Activated naive CD8-positive, alpha-beta T cell treated with anti-CD3 and anti-CD28 coated beads for 36 hours (primary cell): ENCODE measurements around the gene ZFHX2. TPM values are rescaled to one million over a fixed set of nuclear protein-coding genes. Genes with fewer than 3 reads are reported as not detected.
"Not testable (repeated sequence)": the region's sequence is repeated elsewhere in the genome, so short reads cannot be mapped to it uniquely, and the experiment has no call there.

Source experiments
- DNase-seq: peaks from one replicate; pipeline ENCODE4 v3.0.0; 2021
- H3K27ac Mint-ChIP-seq: one replicate; pipeline ENCODE4 v1.8.0; 2022; ENCODE audit warnings: mild to moderate bottlenecking, moderate library complexity, mixed read lengths
- H3K27me3 Mint-ChIP-seq: one replicate; pipeline ENCODE4 v1.8.0; 2022; ENCODE audit warnings: mild to moderate bottlenecking, mixed read lengths
- H3K36me3 Mint-ChIP-seq: one replicate; pipeline ENCODE4 v1.8.0; 2021; ENCODE audit warnings: mild to moderate bottlenecking, mixed read lengths
- H3K4me1 Mint-ChIP-seq: one replicate; pipeline ENCODE4 v1.8.0; 2021; ENCODE audit warnings: mixed read lengths
- H3K4me3 Mint-ChIP-seq: one replicate; pipeline ENCODE4 v1.8.0; 2022; ENCODE audit warnings: mild to moderate bottlenecking, moderate library complexity, mixed read lengths
- H3K9me3 Mint-ChIP-seq: one replicate; pipeline ENCODE4 v1.8.0; 2022; ENCODE audit warnings: mixed read lengths
- total RNA-seq, 2 experiments: library from RNA; stranded (reverse); gene quantifications; one replicate each; pipeline ENCODE4 v1.2.3, GENCODE V29; 2021

ZFHX2 gene
- total RNA-seq: 1 to 10 TPM in 1 of 2 experiments, under 1 TPM in 1; 0.85 to 1.1 TPM

- peak; percentile 86 for DNase-seq
- H3K4me1 Mint-ChIP-seq: peaks cover 11% of the 10 kb centered on the region
- H3K27ac Mint-ChIP-seq: peak within 1 kb of the TSS; percentile 60
- H3K27me3 Mint-ChIP-seq: no peaks in the 10 kb centered on the region
- peaks cover under 1% of the 10 kb centered on the region for H3K36me3 Mint-ChIP-seq
- no peaks in the 10 kb centered on the region for H3K9me3 Mint-ChIP-seq
- H3K4me3 Mint-ChIP-seq: no peak within 1 kb of the TSS
Observed at GRCh38 chr14:23551266-23552028, at the start of gene ZFHX2. ZFHX2 (minus strand) TSS chr14:23551765; CDS start chr14:23535325, 16,440 bp downstream.

GRCh38 chr14:23600806-23601205 is 49.2 kb upstream of the ZFHX2 start:
- Mint-ChIP-seq H3K9me3 (peaks cover 2% of the 10 kb centered on the region), H3K27me3 (no peaks in the 10 kb centered on the region), H3K4me1 (peaks cover 5% of the 10 kb centered on the region), H3K4me3 (no peak overlapping the region), H3K36me3 (peaks cover 2% of the 10 kb centered on the region), H3K27ac (no peak overlapping the region)
- DNase-seq: no peak

- Mint-ChIP-seq H3K27me3 (no peaks in the 10 kb centered on the region), H3K4me3 (no peak overlapping the region), H3K9me3 (peaks cover 2% of the 10 kb centered on the region), H3K36me3 (peaks cover 2% of the 10 kb centered on the region), H3K4me1 (no peaks in the 10 kb centered on the region), H3K27ac (no peak overlapping the region)
- no peak for DNase-seq
Observed at GRCh38 chr14:23600322-23600707, 48.8 kb upstream of the ZFHX2 start.

- H3K27ac Mint-ChIP-seq, DNase-seq, H3K36me3 Mint-ChIP-seq, H3K4me1 Mint-ChIP-seq, H3K27me3 Mint-ChIP-seq, H3K9me3 Mint-ChIP-seq, H3K4me3 Mint-ChIP-seq: not testable (repeated sequence)
Observed at GRCh38 chr14:23594191-23594590, 42.6 kb upstream of the ZFHX2 start.

GRCh38 chr14:23590198-23590597 is 38.6 kb upstream of the ZFHX2 start:
- H3K27me3 Mint-ChIP-seq: peaks cover 13% of the 10 kb centered on the region
- DNase-seq: no peak
- peaks cover 5% of the 10 kb centered on the region for H3K4me1 Mint-ChIP-seq
- no peaks in the 10 kb centered on the region for H3K9me3 Mint-ChIP-seq
- H3K27ac Mint-ChIP-seq: no peak overlapping the region
- H3K36me3 Mint-ChIP-seq: no peaks in the 10 kb centered on the region
- H3K4me3 Mint-ChIP-seq: no peak overlapping the region

- DNase-seq: no peak
- H3K27me3 Mint-ChIP-seq: peaks cover 13% of the 10 kb centered on the region
- H3K9me3 Mint-ChIP-seq: no peaks in the 10 kb centered on the region
- H3K27ac Mint-ChIP-seq: no peak overlapping the region
- no peak overlapping the region for H3K4me3 Mint-ChIP-seq
- H3K4me1 Mint-ChIP-seq: peaks cover 5% of the 10 kb centered on the region
- no peaks in the 10 kb centered on the region for H3K36me3 Mint-ChIP-seq
Observed at GRCh38 chr14:23589606-23590005, 38.0 kb upstream of the ZFHX2 start.

GRCh38 chr14:23588884-23589598 is 37.5 kb upstream of the ZFHX2 start:
- peak; percentile 82 for DNase-seq
- Mint-ChIP-seq H3K4me3 (no peak overlapping the region), H3K36me3 (no peaks in the 10 kb centered on the region), H3K27me3 (peaks cover 14% of the 10 kb centered on the region), H3K27ac (no peak overlapping the region), H3K9me3 (no peaks in the 10 kb centered on the region), H3K4me1 (peaks cover 5% of the 10 kb centered on the region)

- not testable (repeated sequence) for H3K9me3 Mint-ChIP-seq, H3K4me1 Mint-ChIP-seq, DNase-seq, H3K36me3 Mint-ChIP-seq, H3K4me3 Mint-ChIP-seq, H3K27ac Mint-ChIP-seq
- H3K27me3 Mint-ChIP-seq: peaks cover 26% of the 10 kb centered on the region
Observed at GRCh38 chr14:23584527-23585203, 33.1 kb upstream of the ZFHX2 start.

- H3K27me3 Mint-ChIP-seq: peaks cover 28% of the 10 kb centered on the region
- not testable (repeated sequence) for H3K4me3 Mint-ChIP-seq, H3K4me1 Mint-ChIP-seq, H3K36me3 Mint-ChIP-seq, H3K27ac Mint-ChIP-seq, H3K9me3 Mint-ChIP-seq, DNase-seq
Observed at GRCh38 chr14:23583761-23584526, 32.4 kb upstream of the ZFHX2 start.

- no peak overlapping the region for H3K27ac Mint-ChIP-seq
- H3K36me3 Mint-ChIP-seq: no peaks in the 10 kb centered on the region
- H3K4me3 Mint-ChIP-seq: no peak overlapping the region
- no peak for DNase-seq
- no peaks in the 10 kb centered on the region for H3K9me3 Mint-ChIP-seq
- H3K27me3 Mint-ChIP-seq: peaks cover 32% of the 10 kb centered on the region
- H3K4me1 Mint-ChIP-seq: peaks cover 9% of the 10 kb centered on the region
Observed at GRCh38 chr14:23582906-23583760, 31.6 kb upstream of the ZFHX2 start.

GRCh38 chr14:23580948-23581281 is 29.4 kb upstream of the ZFHX2 start:
- no peak for DNase-seq

GRCh38 chr14:23580152-23580926 is 28.8 kb upstream of the ZFHX2 start:
- peaks cover 43% of the 10 kb centered on the region for H3K27me3 Mint-ChIP-seq
- no peak for DNase-seq
- H3K4me1 Mint-ChIP-seq: peaks cover 15% of the 10 kb centered on the region
- H3K4me3 Mint-ChIP-seq: no peak overlapping the region
- no peaks in the 10 kb centered on the region for H3K9me3 Mint-ChIP-seq
- no peak overlapping the region for H3K27ac Mint-ChIP-seq
- H3K36me3 Mint-ChIP-seq: no peaks in the 10 kb centered on the region

More at GRCh38 chr14:23580948-23581281, 29.4 kb upstream of the ZFHX2 start:
- no peaks in the 10 kb centered on the region for H3K9me3 Mint-ChIP-seq
- no peak overlapping the region for H3K4me3 Mint-ChIP-seq
- H3K36me3 Mint-ChIP-seq: no peaks in the 10 kb centered on the region
- peaks cover 15% of the 10 kb centered on the region for H3K4me1 Mint-ChIP-seq
- H3K27ac Mint-ChIP-seq: no peak overlapping the region
- peaks cover 45% of the 10 kb centered on the region for H3K27me3 Mint-ChIP-seq

GRCh38 chr14:23579739-23580138 is 28.2 kb upstream of the ZFHX2 start:
- Mint-ChIP-seq H3K4me1 (peaks cover 15% of the 10 kb centered on the region), H3K27ac (no peak overlapping the region), H3K9me3 (no peaks in the 10 kb centered on the region), H3K4me3 (no peak overlapping the region), H3K27me3 (peaks cover 49% of the 10 kb centered on the region), H3K36me3 (no peaks in the 10 kb centered on the region)
- DNase-seq: no peak

GRCh38 chr14:23579311-23579630 is 27.7 kb upstream of the ZFHX2 start:
- H3K36me3 Mint-ChIP-seq: no peaks in the 10 kb centered on the region
- H3K27me3 Mint-ChIP-seq: peaks cover 53% of the 10 kb centered on the region

More at GRCh38 chr14:23579311-23579630, 27.7 kb upstream of the ZFHX2 start:
- Mint-ChIP-seq H3K27ac (no peak overlapping the region), H3K4me3 (no peak overlapping the region), H3K9me3 (no peaks in the 10 kb centered on the region), H3K4me1 (peaks cover 15% of the 10 kb centered on the region)
- DNase-seq: no peak
